Stimulated activated CD8-positive, alpha-beta memory T cell treated with anti-CD3 and anti-CD28 coated beads, Interleukin-7, amount 100 ng/mL, for 48 hours (primary cell): ENCODE results near the gene AKAP6.

Experiments
- DNase-seq, 2 donors: peaks; one replicate each; pipeline ENCODE4 v3.0.0-alpha.2; 2020; ENCODE audit warnings: low read depth in 1 of 2; ENCODE audit errors: extremely low read depth in 1 of 2

The AKAP6 gene

GRCh38 chr14:32403688-32404087, 74.6 kb downstream of the AKAP6 start:
- DNase-seq: no peak

GRCh38 chr14:32404784-32405573, 75.9 kb downstream of the AKAP6 start:
- DNase-seq: no peak

- no peak for DNase-seq
Measured at GRCh38 chr14:32405856-32406255, 76.8 kb downstream of the AKAP6 start.

- DNase-seq: no peak
Measured at GRCh38 chr14:32407130-32407529, 78.0 kb downstream of the AKAP6 start.

GRCh38 chr14:32408018-32408417, 78.9 kb downstream of the AKAP6 start:
- no peak for DNase-seq

- no peak for DNase-seq
Measured at GRCh38 chr14:32412103-32412502, 83.0 kb downstream of the AKAP6 start.

- DNase-seq: no peak
Measured at GRCh38 chr14:32412532-32412931, 83.4 kb downstream of the AKAP6 start.

GRCh38 chr14:32413967-32414640, 85.0 kb downstream of the AKAP6 start:
- no peak for DNase-seq

- DNase-seq: no peak
Measured at GRCh38 chr14:32414808-32415255, 85.7 kb downstream of the AKAP6 start.

- DNase-seq: no peak
Measured at GRCh38 chr14:32417956-32418552, 89.0 kb downstream of the AKAP6 start.

- no peak for DNase-seq
Measured at GRCh38 chr14:32419429-32419828, 90.3 kb downstream of the AKAP6 start.

GRCh38 chr14:32421781-32422180, 92.7 kb downstream of the AKAP6 start:
- DNase-seq: no peak

- no peak for DNase-seq
Measured at GRCh38 chr14:32422440-32422839, 93.3 kb downstream of the AKAP6 start.

- DNase-seq: no peak
Measured at GRCh38 chr14:32426028-32426427, 96.9 kb downstream of the AKAP6 start.

- no peak for DNase-seq
Measured at GRCh38 chr14:32426586-32427388, 97.7 kb downstream of the AKAP6 start.

GRCh38 chr14:32427726-32428528, 98.8 kb downstream of the AKAP6 start:
- no peak for DNase-seq

- no peak for DNase-seq
Measured at GRCh38 chr14:32428875-32429274, 99.8 kb downstream of the AKAP6 start.

GRCh38 chr14:32430326-32430725, 101.2 kb downstream of the AKAP6 start:
- DNase-seq: no peak

- no peak for DNase-seq
Measured at GRCh38 chr14:32432813-32433538, 103.9 kb downstream of the AKAP6 start.

GRCh38 chr14:32434180-32434579, 105.1 kb downstream of the AKAP6 start:
- DNase-seq: no peak
